Motor neuron (in vitro differentiated cells): ENCODE results near the gene SBF2. TPM values are rescaled to one million over a fixed set of nuclear protein-coding genes. Genes with fewer than 3 reads are reported as not detected.

Source experiments
- ATAC-seq, 8 experiments: fragments of 200-7000 bp; cut with Tn5 transposase; replicated peaks in 6 of 8; 2 replicates each; pipeline ENCODE4 v1.8.0; 2021; ENCODE audit warnings: mild to moderate bottlenecking in 8 of 8, moderate library complexity in 8 of 8
- H3K27ac ChIP-seq, 2 donors: fragments of 250-450 bp; sonication (Bioruptor Pico); 2 replicates each; pipeline ENCODE4 v1.9.0; 2021; ENCODE audit warnings: antibody characterized with exemption in 2 of 2, mild to moderate bottlenecking in 2 of 2, moderate library complexity in 1 of 2
- H3K4me1 ChIP-seq, 2 donors: fragments of 250-450 bp; sonication (Bioruptor Pico); replicated peaks in 1 of 2; 2 replicates each; pipeline ENCODE4 v1.6.1; 2021; ENCODE audit warnings: antibody characterized with exemption in 2 of 2, mild to moderate bottlenecking in 2 of 2, moderate library complexity in 1 of 2
- H3K4me3 ChIP-seq, 5 donors: fragments of 250-450 bp; sonication (Bioruptor Pico); 2 replicates each; pipeline ENCODE4 v1.9.0; 2021; ENCODE audit warnings: antibody characterized with exemption in 5 of 5, mild to moderate bottlenecking in 5 of 5, moderate library complexity in 4 of 5
- WGBS, 10 experiments: fragments of 450-650 bp; shearing (Covaris generic); methylation state at CpG; one replicate each; pipeline ENCODE4 v1.0.0; 2022; 5-methylcytosine and 5-hydroxymethylcytosine counted together
- in situ Hi-C, 9 experiments: fragments of 400-800 bp; cut with MboI; loops; one replicate each; pipeline ENCODE4 v1.15.0; 2021; ENCODE audit warnings: low sequenced_read_pairs in 9 of 9, low pct_unique_long_range_greater_than_20kb in 2 of 9; ENCODE audit not compliant: unreplicated experiment in 9 of 9
- total RNA-seq, 8 experiments: library from RNA; unstranded; fragments of 300-600 nt; gene quantifications; 2 replicates each; pipeline versions ENCODE4 v1.2.3 to v1.2.4, GENCODE V29; 2022

Gene SBF2
- total RNA-seq, 8 experiments from 2014 or later: 31.8 to 66.3 (median 44.6) TPM

GRCh38 chr11:10303558-10304363 is 9.7 kb upstream of the SBF2 start:
- WGBS, 10 experiments: 0 to 35% (median 10%) methylated on average over 4 to 14 of the region's 29 CpGs; no CpG with 5 or more reads in 1 of the 10 experiments
- Histone ChIP-seq H3K27ac (no peak overlapping the region), H3K4me1 (peaks cover 4 to 12% of the 10 kb centered on the region in 2 donors), H3K4me3 (peak overlapping the region; percentile 38 to 57 (median 49))
- peak in 1 of 8 experiments; percentile 0 for ATAC-seq
- in situ Hi-C loops: loop anchor here in 4 of 9 experiments (25.0 kb wide), 3 partner anchors 91 to 541 kb away; no protein-coding TSS in a partner anchor

- WGBS, 10 experiments: 0 to 8% (median 0%) methylated on average over 1 to 31 of the region's 56 CpGs; no CpG with 5 or more reads in 3 of the 10 experiments
- in situ Hi-C loops: loop anchor here in 4 of 9 experiments (25.0 kb wide), 3 partner anchors 91 to 541 kb away; no protein-coding TSS in a partner anchor
- ATAC-seq: peak; percentile 6 to 69 (median 58)
- H3K27ac ChIP-seq: no peak overlapping the region
- peak overlapping the region; percentile 36 to 57 (median 49) for H3K4me3 ChIP-seq
- H3K4me1 ChIP-seq: peaks cover 4 to 8% of the 10 kb centered on the region in 2 donors
These were observed 8.9 kb upstream of the SBF2 start for GRCh38 chr11:10302744-10303557.

- in situ Hi-C loops: loop anchor here in 4 of 9 experiments (25.0 kb wide), 3 partner anchors 90 to 540 kb away; no protein-coding TSS in a partner anchor
- ATAC-seq: peak in 5 of 8 experiments; percentile 15 to 42 (median 26)
- peaks cover 4 to 6% of the 10 kb centered on the region in 2 donors for H3K4me1 ChIP-seq
- H3K27ac ChIP-seq: no peak overlapping the region
- H3K4me3 ChIP-seq: peak overlapping the region; percentile 36 to 57 (median 49)
- WGBS, 10 experiments: 0 to 100% (median 27%) methylated on average over 1 to 5 of the region's 10 CpGs; no CpG with 5 or more reads in 5 of the 10 experiments
These were observed 8.3 kb upstream of the SBF2 start for GRCh38 chr11:10302359-10302743.

GRCh38 chr11:10301656-10302358 is 7.8 kb upstream of the SBF2 start:
- ATAC-seq: no peak
- in situ Hi-C loops: loop anchor here in 4 of 9 experiments (25.0 kb wide), 3 partner anchors 90 to 540 kb away; no protein-coding TSS in a partner anchor
- Histone ChIP-seq H3K4me3 (peak overlapping the region; percentile 36 to 57 (median 49)), H3K27ac (no peak overlapping the region), H3K4me1 (peaks cover 4% of the 10 kb centered on the region in 2 donors)
- 0 to 56% (median 17%) methylated on average over 2 to 9 of the region's 9 CpGs for WGBS, 10 experiments

- H3K4me3 ChIP-seq: no peak overlapping the region
- in situ Hi-C loops: loop anchor here in 2 of 9 experiments (10.0 to 25.0 kb wide), 2 partner anchors 84 to 536 kb away; no protein-coding TSS in a partner anchor
- H3K4me1 ChIP-seq: no peaks in the 10 kb centered on the region
- no peak for ATAC-seq
- no peak overlapping the region for H3K27ac ChIP-seq
- 33 to 100% (median 71%) methylated on average over 1 to 5 of the region's 5 CpGs; no CpG with 5 or more reads in 3 of the 10 experiments for WGBS, 10 experiments
These were observed 4.3 kb upstream of the SBF2 start for GRCh38 chr11:10298342-10298741.

GRCh38 chr11:10295064-10295901 is 1.3 kb upstream of the SBF2 start:
- in situ Hi-C loops: loop anchor here in 2 of 9 experiments (10.0 to 25.0 kb wide), 2 partner anchors 80 to 533 kb away; no protein-coding TSS in a partner anchor
- H3K27ac ChIP-seq: no peak overlapping the region
- ATAC-seq: no peak
- H3K4me1 ChIP-seq: peaks cover 0 to 4% of the 10 kb centered on the region in 2 donors
- H3K4me3 ChIP-seq: peak overlapping the region; percentile 79 to 99 (median 91)
- 40 to 100% (median 58%) methylated on average over 1 to 9 of the region's 10 CpGs for WGBS, 10 experiments

GRCh38 chr11:10294290-10294953 is 403 bp upstream of the SBF2 start:
- ATAC-seq: peak; percentile 5 to 90 (median 36)
- peak overlapping the region; percentile 61 to 85 for H3K27ac ChIP-seq
- WGBS, 10 experiments: 0 to 13% (median 0%) methylated on average over 1 to 8 of the region's 45 CpGs; no CpG with 5 or more reads in 5 of the 10 experiments
- peaks cover 0 to 4% of the 10 kb centered on the region in 2 donors for H3K4me1 ChIP-seq
- peak overlapping the region; percentile 79 to 99 (median 91) for H3K4me3 ChIP-seq
- in situ Hi-C loops: loop anchor here in 2 of 9 experiments (10.0 to 25.0 kb wide), 2 partner anchors 80 to 532 kb away; no protein-coding TSS in a partner anchor

GRCh38 chr11:10291801-10292638 is 2.0 kb downstream of the SBF2 start:
- no peak overlapping the region for H3K27ac ChIP-seq
- in situ Hi-C loops: loop anchor here in 2 of 9 experiments (10.0 to 25.0 kb wide), 2 partner anchors 77 to 530 kb away; no protein-coding TSS in a partner anchor
- WGBS, 10 experiments: 78 to 100% (median 91%) methylated on average over 1 to 15 of the region's 17 CpGs
- no peak for ATAC-seq
- no peak overlapping the region for H3K4me3 ChIP-seq
- peaks cover 0 to 4% of the 10 kb centered on the region in 2 donors for H3K4me1 ChIP-seq

GRCh38 chr11:10289765-10290380 is 4.1 kb downstream of the SBF2 start:
- in situ Hi-C loops: loop anchor here in 2 of 9 experiments (10.0 to 25.0 kb wide), 2 partner anchors 75 to 528 kb away; no protein-coding TSS in a partner anchor

More at GRCh38 chr11:10289765-10290380, 4.1 kb downstream of the SBF2 start:
- no peak overlapping the region for H3K4me3 ChIP-seq
- 65 to 100% (median 85%) methylated on average over 1 to 2 of the region's 10 CpGs; no CpG with 5 or more reads in 6 of the 10 experiments for WGBS, 10 experiments
- H3K4me1 ChIP-seq: peaks cover 0 to 4% of the 10 kb centered on the region in 2 donors
- no peak overlapping the region for H3K27ac ChIP-seq
- ATAC-seq: no peak
